GM12878 (cell line): ENCODE data around the gene HLA-DPB1. TPM values are rescaled to one million over a fixed set of nuclear protein-coding genes. Genes with fewer than 3 reads are reported as not detected.

Experiments used
- ATAC-seq: fragments of 200-7000 bp; cut with Tn5 transposase; 3 replicates; pipeline ENCODE4 v1.9.1; 2020; ENCODE audit warnings: mild to moderate bottlenecking, moderate library complexity
- BruUV-seq: library from RNA; stranded (reverse); fragments of 400-500 nt; replicated peaks from 2 replicates; lab custom pipeline; 2021; lab: Mats Ljungman, UMichigan
- CTCF ChIA-PET: fragments of 300-600 bp; sonication (Branson Sonifier 250); formaldehyde crosslinking; extraction: SDS; loops from one replicate; lab custom pipeline; 2021; ENCODE audit warnings: inconsistent platforms; lab: Yijun Ruan, JAX
- POLR2A ChIA-PET: fragments of 350-600 bp; formaldehyde crosslinking; extraction: SDS; loops from one replicate; lab custom pipeline; 2021; ENCODE audit warnings: inconsistent platforms; lab: Charles Lee
- RAD21 ChIA-PET: fragments of 300-600 bp; sonication (Branson Sonifier 250); formaldehyde crosslinking; loops from one replicate; lab custom pipeline; 2023; ENCODE audit warnings: antibody characterized with exemption; ENCODE audit not compliant: unreplicated experiment; lab: Charles Lee
- SMC1A ChIA-PET: fragments of 300-600 bp; sonication (Branson Sonifier 250); formaldehyde crosslinking; loops from one replicate; lab custom pipeline; 2023; ENCODE audit not compliant: unreplicated experiment, uncharacterized antibody; lab: Charles Lee
- DNase-seq: peaks from one replicate; pipeline ENCODE4 v3.0.0-alpha.2; 2011; ENCODE audit warnings: low read depth, low spot score
- FAIRE-seq: peaks from 3 replicates; lab custom pipeline; 2011; peaks lifted over from hg19 to GRCh38; lab: Jason Lieb, UNC
- H2AFZ ChIP-seq: 2 replicates; pipeline ENCODE4 v1.6.0; 2011; ENCODE audit warnings: low read depth, low read length, control low read depth; ENCODE audit not compliant: control insufficient read depth
- H3K27ac ChIP-seq: 2 replicates; pipeline ENCODE4 v1.5.1; 2011; ENCODE audit warnings: control low read depth; ENCODE audit not compliant: control insufficient read depth, insufficient read depth
- H3K27me3 ChIP-seq, 2 experiments: replicated peaks in 1 of 2; 2 replicates each; pipeline versions ENCODE4 v1.6.0 to v1.6.1; 2011; ENCODE audit warnings: low read length in 1 of 2; ENCODE audit not compliant: control insufficient read depth in 2 of 2, insufficient read depth in 2 of 2
- H3K36me3 ChIP-seq, 2 experiments: 2 replicates each; pipeline ENCODE4 v1.5.1; 2011; ENCODE audit warnings: low read length in 1 of 2; ENCODE audit not compliant: control insufficient read depth in 2 of 2, insufficient read depth in 2 of 2
- H3K4me1 ChIP-seq: 2 replicates; pipeline ENCODE4 v1.6.1; 2011; ENCODE audit warnings: mild to moderate bottlenecking, low read length, moderate library complexity, mixed read lengths; ENCODE audit not compliant: control insufficient read depth, insufficient read depth
- H3K4me2 ChIP-seq: 2 replicates; pipeline ENCODE4 v1.6.0; 2011; ENCODE audit warnings: control low read depth; ENCODE audit not compliant: control insufficient read depth, insufficient read depth
- H3K4me3 ChIP-seq: fragments of 200-600 bp; sonication (generic); 2 replicates; pipeline ENCODE4 v1.5.1; 2016
- H3K79me2 ChIP-seq: 2 replicates; pipeline ENCODE4 v1.6.0; 2011; ENCODE audit warnings: low read length; ENCODE audit not compliant: control insufficient read depth, insufficient read depth
- H3K9ac ChIP-seq: 2 replicates; pipeline ENCODE4 v1.8.0; 2011; ENCODE audit warnings: low read length, control low read depth, mixed read lengths; ENCODE audit not compliant: control insufficient read depth, insufficient read depth
- H3K9me3 ChIP-seq: replicated peaks from 3 replicates; pipeline ENCODE4 v1.5.1; 2011; ENCODE audit warnings: mild to moderate bottlenecking, low read length; ENCODE audit not compliant: control insufficient read depth, insufficient read depth
- H4K20me1 ChIP-seq: 2 replicates; pipeline ENCODE4 v1.6.0; 2011; ENCODE audit not compliant: control insufficient read depth, insufficient read depth
- GABPA ChIP-seq: IDR thresholded peaks from 2 replicates; pipeline ENCODE4 v1.6.1; 2014; ENCODE audit warnings: antibody characterized with exemption, low read depth, mild to moderate bottlenecking, inconsistent platforms
- JUND ChIP-seq: IDR thresholded peaks from 2 replicates; pipeline ENCODE4 v1.6.1; 2012; ENCODE audit warnings: low read depth, mild to moderate bottlenecking, low read length, improper control_type of control experiment, moderate library complexity
- NFXL1 ChIP-seq: fragments of 450-650 bp; IDR thresholded peaks from 2 replicates; pipeline ENCODE4 v1.6.1; 2017; ENCODE audit warnings: antibody characterized with exemption, mild to moderate bottlenecking, borderline replicate concordance
- NR2C2 ChIP-seq: IDR thresholded peaks from 2 replicates; pipeline ENCODE4 v1.6.1; 2011; ENCODE audit warnings: borderline replicate concordance, low read depth; ENCODE audit not compliant: control insufficient read depth, insufficient read length
- RAD51 ChIP-seq: fragments of 450-650 bp; IDR thresholded peaks from 2 replicates; pipeline ENCODE4 v1.6.1; 2016; ENCODE audit warnings: moderate library complexity, mild to moderate bottlenecking, inconsistent platforms
- SIN3A ChIP-seq: IDR thresholded peaks from 2 replicates; pipeline ENCODE4 v1.6.1; 2012; ENCODE audit warnings: low read depth, low read length, improper control_type of control experiment
- SMARCA5 ChIP-seq: fragments of 450-650 bp; IDR thresholded peaks from 2 replicates; pipeline ENCODE4 v1.6.1; 2017; ENCODE audit warnings: mild to moderate bottlenecking
- TCF7 ChIP-seq: IDR thresholded peaks from 2 replicates; pipeline ENCODE4 v1.6.1; 2014; ENCODE audit warnings: antibody characterized with exemption, borderline replicate concordance
- WGBS: methylation state at CpG from one replicate; pipeline ENCODE4 v1.1.6; 2016; ENCODE audit warnings: low lambda C conversion rate; ENCODE audit not compliant: insufficient replicate concordance, insufficient coverage; ENCODE audit errors: missing lambda C conversion rate; 5-methylcytosine and 5-hydroxymethylcytosine counted together
- in situ Hi-C: fragments of 300-500 bp; cut with MboI; formaldehyde crosslinking; loops from 9 replicates; pipeline ENCODE4 v1.14.3; 2018; ENCODE audit warnings: mixed read lengths
- intact Hi-C: fragments of 100-400 bp; cut with micrococcal nuclease; formaldehyde crosslinking; loops from one replicate; pipeline ENCODE4 v1.14.2; 2022; ENCODE audit not compliant: unreplicated experiment
- polyA plus RNA-seq, 11 experiments: library from polyadenylated mRNA; depleted of rRNA in 4 of 11; unstranded in 6 of 11; stranded (reverse) in 5 of 11; fragments of >200 nt; fragmentation: Nextera tagmentation in 4 of 11; fragmentation: Illumina TruSeq in 1 of 11; extraction: Ambion mirVana in 4 of 11; extraction: Trizol in 1 of 11; gene quantifications; 1 replicate in 1 of 11; 2 replicates in 10 of 11; pipeline versions ENCODE4 v1.2.1 to v1.2.3, GENCODE V29; 2011 to 2016; ENCODE audit warnings: inconsistent platforms in 2 of 11, missing spikeins in 2 of 11, low read depth in 1 of 11
- total RNA-seq, 4 experiments: library from RNA; depleted of rRNA in 3 of 4; stranded (reverse); fragments of >200 nt in 3 of 4; fragmentation: Illumina TruSeq in 1 of 4; extraction: Trizol in 1 of 4; gene quantifications; 2 replicates each; pipeline versions ENCODE4 v1.2.1 to v1.2.3, GENCODE V29; 2013 to 2021
- TF ChIP-seq, protein P1 (sequence below): fragments of 450-650 bp; formaldehyde crosslinking; IDR thresholded peaks from 2 replicates; pipeline ENCODE4 v1.4.0; 2020; ENCODE audit warnings: mild to moderate bottlenecking, moderate library complexity
- TF ChIP-seq, protein P2 (sequence below): fragments of 450-650 bp; IDR thresholded peaks from 2 replicates; pipeline ENCODE4 v1.6.1; 2018; ENCODE audit warnings: borderline replicate concordance, mild to moderate bottlenecking; ENCODE audit not compliant: partially characterized antibody
- TF ChIP-seq, protein P3 (sequence below): fragments of 450-650 bp; IDR thresholded peaks from 2 replicates; pipeline ENCODE4 v1.6.1; 2017; ENCODE audit warnings: mild to moderate bottlenecking
- TF ChIP-seq, protein P4 (sequence below): IDR thresholded peaks from 2 replicates; pipeline ENCODE4 v1.6.1; 2011; ENCODE audit warnings: borderline replicate concordance, low read depth, mild to moderate bottlenecking, moderate library complexity, mixed read lengths, low read length; ENCODE audit not compliant: insufficient read depth; ENCODE audit errors: extremely low read length

Gene HLA-DPB1
- total and polyA plus RNA-seq, 10 of the 15 experiments (the other 5 are each of a cell fraction or from before 2014, with no cell fraction given), result 101 to 675 (median 352) TPM

DNA sequence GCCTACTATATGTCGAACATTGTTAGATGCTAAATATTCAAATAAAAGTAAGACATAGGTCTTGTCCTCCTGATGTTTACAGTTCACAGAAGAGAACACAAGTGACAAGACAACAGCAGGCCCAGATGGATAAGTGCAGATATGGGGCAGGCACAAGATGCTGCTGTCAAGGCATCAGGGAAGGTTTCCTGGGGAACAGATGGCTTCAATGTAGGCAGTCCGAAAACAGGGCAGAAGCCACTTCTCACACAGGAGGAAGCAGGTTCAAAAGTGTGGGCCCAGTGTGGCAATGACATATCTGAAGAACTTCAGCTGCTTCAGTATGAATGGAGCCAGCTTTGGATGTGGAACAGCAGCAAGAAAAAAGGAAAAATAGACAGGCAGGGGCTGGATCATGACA, 32.5 kb downstream of the HLA-DPB1 start:
- TF ChIP-seq, protein P1, sequence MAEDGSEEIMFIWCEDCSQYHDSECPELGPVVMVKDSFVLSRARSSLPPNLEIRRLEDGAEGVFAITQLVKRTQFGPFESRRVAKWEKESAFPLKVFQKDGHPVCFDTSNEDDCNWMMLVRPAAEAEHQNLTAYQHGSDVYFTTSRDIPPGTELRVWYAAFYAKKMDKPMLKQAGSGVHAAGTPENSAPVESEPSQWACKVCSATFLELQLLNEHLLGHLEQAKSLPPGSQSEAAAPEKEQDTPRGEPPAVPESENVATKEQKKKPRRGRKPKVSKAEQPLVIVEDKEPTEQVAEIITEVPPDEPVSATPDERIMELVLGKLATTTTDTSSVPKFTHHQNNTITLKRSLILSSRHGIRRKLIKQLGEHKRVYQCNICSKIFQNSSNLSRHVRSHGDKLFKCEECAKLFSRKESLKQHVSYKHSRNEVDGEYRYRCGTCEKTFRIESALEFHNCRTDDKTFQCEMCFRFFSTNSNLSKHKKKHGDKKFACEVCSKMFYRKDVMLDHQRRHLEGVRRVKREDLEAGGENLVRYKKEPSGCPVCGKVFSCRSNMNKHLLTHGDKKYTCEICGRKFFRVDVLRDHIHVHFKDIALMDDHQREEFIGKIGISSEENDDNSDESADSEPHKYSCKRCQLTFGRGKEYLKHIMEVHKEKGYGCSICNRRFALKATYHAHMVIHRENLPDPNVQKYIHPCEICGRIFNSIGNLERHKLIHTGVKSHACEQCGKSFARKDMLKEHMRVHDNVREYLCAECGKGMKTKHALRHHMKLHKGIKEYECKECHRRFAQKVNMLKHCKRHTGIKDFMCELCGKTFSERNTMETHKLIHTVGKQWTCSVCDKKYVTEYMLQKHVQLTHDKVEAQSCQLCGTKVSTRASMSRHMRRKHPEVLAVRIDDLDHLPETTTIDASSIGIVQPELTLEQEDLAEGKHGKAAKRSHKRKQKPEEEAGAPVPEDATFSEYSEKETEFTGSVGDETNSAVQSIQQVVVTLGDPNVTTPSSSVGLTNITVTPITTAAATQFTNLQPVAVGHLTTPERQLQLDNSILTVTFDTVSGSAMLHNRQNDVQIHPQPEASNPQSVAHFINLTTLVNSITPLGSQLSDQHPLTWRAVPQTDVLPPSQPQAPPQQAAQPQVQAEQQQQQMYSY, result no peak
- no peak for TF ChIP-seq NFXL1
- no peak for TF ChIP-seq GABPA
- TF ChIP-seq, protein P2, sequence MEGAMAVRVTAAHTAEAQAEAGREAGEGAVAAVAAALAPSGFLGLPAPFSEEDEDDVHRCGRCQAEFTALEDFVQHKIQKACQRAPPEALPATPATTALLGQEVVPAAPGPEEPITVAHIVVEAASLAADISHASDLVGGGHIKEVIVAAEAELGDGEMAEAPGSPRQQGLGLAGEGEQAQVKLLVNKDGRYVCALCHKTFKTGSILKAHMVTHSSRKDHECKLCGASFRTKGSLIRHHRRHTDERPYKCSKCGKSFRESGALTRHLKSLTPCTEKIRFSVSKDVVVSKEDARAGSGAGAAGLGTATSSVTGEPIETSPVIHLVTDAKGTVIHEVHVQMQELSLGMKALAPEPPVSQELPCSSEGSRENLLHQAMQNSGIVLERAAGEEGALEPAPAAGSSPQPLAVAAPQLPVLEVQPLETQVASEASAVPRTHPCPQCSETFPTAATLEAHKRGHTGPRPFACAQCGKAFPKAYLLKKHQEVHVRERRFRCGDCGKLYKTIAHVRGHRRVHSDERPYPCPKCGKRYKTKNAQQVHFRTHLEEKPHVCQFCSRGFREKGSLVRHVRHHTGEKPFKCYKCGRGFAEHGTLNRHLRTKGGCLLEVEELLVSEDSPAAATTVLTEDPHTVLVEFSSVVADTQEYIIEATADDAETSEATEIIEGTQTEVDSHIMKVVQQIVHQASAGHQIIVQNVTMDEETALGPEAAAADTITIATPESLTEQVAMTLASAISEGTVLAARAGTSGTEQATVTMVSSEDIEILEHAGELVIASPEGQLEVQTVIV, result no peak
- TF ChIP-seq, protein P3, sequence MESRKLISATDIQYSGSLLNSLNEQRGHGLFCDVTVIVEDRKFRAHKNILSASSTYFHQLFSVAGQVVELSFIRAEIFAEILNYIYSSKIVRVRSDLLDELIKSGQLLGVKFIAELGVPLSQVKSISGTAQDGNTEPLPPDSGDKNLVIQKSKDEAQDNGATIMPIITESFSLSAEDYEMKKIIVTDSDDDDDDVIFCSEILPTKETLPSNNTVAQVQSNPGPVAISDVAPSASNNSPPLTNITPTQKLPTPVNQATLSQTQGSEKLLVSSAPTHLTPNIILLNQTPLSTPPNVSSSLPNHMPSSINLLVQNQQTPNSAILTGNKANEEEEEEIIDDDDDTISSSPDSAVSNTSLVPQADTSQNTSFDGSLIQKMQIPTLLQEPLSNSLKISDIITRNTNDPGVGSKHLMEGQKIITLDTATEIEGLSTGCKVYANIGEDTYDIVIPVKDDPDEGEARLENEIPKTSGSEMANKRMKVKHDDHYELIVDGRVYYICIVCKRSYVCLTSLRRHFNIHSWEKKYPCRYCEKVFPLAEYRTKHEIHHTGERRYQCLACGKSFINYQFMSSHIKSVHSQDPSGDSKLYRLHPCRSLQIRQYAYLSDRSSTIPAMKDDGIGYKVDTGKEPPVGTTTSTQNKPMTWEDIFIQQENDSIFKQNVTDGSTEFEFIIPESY, result no peak
- TF ChIP-seq TCF7, result no peak
- no peak for TF ChIP-seq NR2C2
- TF ChIP-seq SIN3A, result no peak
- no peak for TF ChIP-seq JUND
- TF ChIP-seq, protein P4, sequence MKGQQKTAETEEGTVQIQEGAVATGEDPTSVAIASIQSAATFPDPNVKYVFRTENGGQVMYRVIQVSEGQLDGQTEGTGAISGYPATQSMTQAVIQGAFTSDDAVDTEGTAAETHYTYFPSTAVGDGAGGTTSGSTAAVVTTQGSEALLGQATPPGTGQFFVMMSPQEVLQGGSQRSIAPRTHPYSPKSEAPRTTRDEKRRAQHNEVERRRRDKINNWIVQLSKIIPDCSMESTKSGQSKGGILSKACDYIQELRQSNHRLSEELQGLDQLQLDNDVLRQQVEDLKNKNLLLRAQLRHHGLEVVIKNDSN, result no peak
- no peak for TF ChIP-seq SMARCA5
- no peak for TF ChIP-seq RAD51
- no peak overlapping the region for H3K4me3 ChIP-seq
- 22% methylated on average over 2 of the region's 2 CpGs for WGBS
- H3K4me2 ChIP-seq, result no peak overlapping the region
- H3K9me3 ChIP-seq, result peaks cover 2% of the 10 kb centered on the region; the same call in 2 of the 3 replicates
- intact Hi-C loops (no loop called here), in situ Hi-C loops (no loop called here)
- H3K27ac ChIP-seq, result no peak overlapping the region
- no peaks in the 10 kb centered on the region for H3K36me3 ChIP-seq
- H3K79me2 ChIP-seq, result no peaks in the 10 kb centered on the region
- ChIA-PET CTCF (interaction anchor here (0.8 to 1.6 kb wide), 5 partner anchors 10 to 108 kb away, joined by 3 to 5 read pairs (median 4); no protein-coding TSS in a partner anchor), SMC1A (interaction anchor here (0.9 kb wide), 1 partner anchor 79 kb away, joined by 3 read pairs; no protein-coding TSS in a partner anchor), POLR2A (no interaction called here), RAD21 (no interaction called here)
- peaks cover 15% of the 10 kb centered on the region for H3K4me1 ChIP-seq
- no TSS peak for BruUV-seq
- DNase-seq (no peak), ATAC-seq (no peak), FAIRE-seq (no peak)
- no peak overlapping the region for H3K9ac ChIP-seq
- no peak overlapping the region for H2AFZ ChIP-seq
- no peaks in the 10 kb centered on the region for H4K20me1 ChIP-seq
- no peaks in the 10 kb centered on the region; a peak in 1 of 4 replicates for H3K27me3 ChIP-seq
